ENCODE results near the gene C22orf31. TPM values are rescaled to one million over a fixed set of nuclear protein-coding genes. Genes with fewer than 3 reads are reported as not detected.

C22orf31 gene
- total and polyA plus RNA-seq, 2 donors (not counting 3 experiments of a cell fraction or from before 2014, with no cell fraction given): not detected

DNA sequence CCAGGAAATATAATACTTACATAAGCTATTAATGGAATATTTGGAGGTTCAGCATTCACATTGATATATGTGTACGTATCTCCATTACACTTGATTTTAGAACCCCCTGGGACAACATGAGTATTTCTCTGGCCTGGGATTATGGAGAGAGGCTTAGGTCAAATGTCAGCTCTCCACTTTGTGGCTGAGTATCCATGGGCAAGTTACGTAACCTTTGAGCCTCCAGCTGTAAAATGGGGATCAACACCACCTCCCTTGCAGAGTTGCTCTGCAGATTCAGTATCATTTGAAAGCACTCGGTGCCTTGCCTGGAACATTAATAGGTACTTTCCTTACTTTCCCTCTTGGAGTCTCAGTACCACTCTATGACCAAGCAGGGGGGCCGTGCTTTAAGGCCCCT is 33.2 kb downstream of the C22orf31 start:
- peaks cover 36% of the 10 kb centered on the region for H3K4me1 ChIP-seq (ENCODE audit: control insufficient read depth, extremely low read depth, insufficient read depth, low read length)
- POLR2A ChIA-PET: no interaction called here
- FAIRE-seq (no peak), DNase-seq (ENCODE audit: low read depth, low spot score) (no peak)
- intact Hi-C loops (cut with micrococcal nuclease) (no loop called here), dilution Hi-C loops (cut with MboI; ENCODE audit: extremely low pct_ligation_motif_present, low sequenced_read_pairs) (no loop called here)
- H3K79me2 ChIP-seq (ENCODE audit: control insufficient read depth, insufficient read depth, low read length): no peaks in the 10 kb centered on the region
- no peaks in the 10 kb centered on the region for H4K20me1 ChIP-seq (replicated peaks; ENCODE audit: control insufficient read depth, extremely low read depth, insufficient read depth, low read length)
- H3K4me2 ChIP-seq (ENCODE audit: insufficient read depth, low read length): no peak overlapping the region
- H3K36me3 ChIP-seq (ENCODE audit: control insufficient read depth in 2 of 2, extremely low read depth in 1 of 2, insufficient read depth in 2 of 2, low read length in 2 of 2): no peaks in the 10 kb centered on the region
- BruUV-seq (replicated peaks): no TSS peak
- no peak for TF ChIP-seq GATA2 (IDR thresholded peaks at IDR 0.05; ENCODE audit: insufficient read depth, insufficient read length, low read depth, low read length)
- TF ChIP-seq MYC (IDR thresholded peaks at IDR 0.05; ENCODE audit: low read depth, low read length): no peak
- H3K27me3 ChIP-seq (ENCODE audit: control insufficient read depth in 2 of 2, insufficient read depth in 2 of 2, low read length in 2 of 2): no peaks in the 10 kb centered on the region
- no peak overlapping the region for H3K27ac ChIP-seq (ENCODE audit: insufficient read depth, low read depth, low read length)
- no peak overlapping the region for H3K4me3 ChIP-seq (replicated peaks in 1 of 3; ENCODE audit: insufficient read depth in 1 of 3, low read depth in 1 of 3, low read length in 3 of 3)
- no peaks in the 10 kb centered on the region for H3K9me1 ChIP-seq (replicated peaks; ENCODE audit: control insufficient read depth, extremely low read depth, insufficient read depth, low read length)
- H3K9me3 ChIP-seq (replicated peaks; ENCODE audit: control insufficient read depth, insufficient read depth, low read length): no peaks in the 10 kb centered on the region
- no peak overlapping the region for H2AFZ ChIP-seq (ENCODE audit: low read depth, low read length)
- CTCF ChIA-PET: interaction anchor here (1.5 to 3.8 kb wide), 3 partner anchors 12 to 126 kb away, joined by 3 to 21 read pairs (median 5); no protein-coding TSS in a partner anchor
- no peak overlapping the region for H3K9ac ChIP-seq (replicated peaks; ENCODE audit: extremely low read depth, insufficient read depth, low read length)

DNA sequence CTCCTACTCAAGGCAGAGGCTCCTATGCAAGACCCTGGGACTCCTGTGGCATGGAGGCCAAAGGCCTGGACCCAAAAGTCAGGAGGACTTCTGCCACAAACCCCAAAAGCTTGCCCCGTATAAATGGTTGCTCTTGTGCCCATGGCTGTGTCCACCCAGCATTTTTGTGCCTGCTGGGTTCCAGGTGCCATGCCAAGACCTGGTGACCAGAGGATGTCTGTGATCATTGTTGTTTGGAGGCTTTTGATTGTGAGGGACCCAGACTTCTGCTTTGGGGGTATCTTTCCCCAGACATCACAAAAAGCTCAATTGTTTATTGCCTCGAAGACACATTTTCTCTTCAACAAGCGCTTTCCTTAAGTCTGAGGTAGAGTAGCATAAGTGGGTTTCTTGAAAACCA is 35.1 kb downstream of the C22orf31 start:
- Histone ChIP-seq H3K4me2 (ENCODE audit: insufficient read depth, low read length) (no peak overlapping the region), H4K20me1 (replicated peaks; ENCODE audit: control insufficient read depth, extremely low read depth, insufficient read depth, low read length) (no peaks in the 10 kb centered on the region), H3K36me3 (ENCODE audit: control insufficient read depth in 2 of 2, extremely low read depth in 1 of 2, insufficient read depth in 2 of 2, low read length in 2 of 2) (no peaks in the 10 kb centered on the region), H3K9ac (replicated peaks; ENCODE audit: extremely low read depth, insufficient read depth, low read length) (no peak overlapping the region), H3K27me3 (ENCODE audit: control insufficient read depth in 2 of 2, insufficient read depth in 2 of 2, low read length in 2 of 2) (no peaks in the 10 kb centered on the region), H2AFZ (ENCODE audit: low read depth, low read length) (no peak overlapping the region), H3K9me1 (replicated peaks; ENCODE audit: control insufficient read depth, extremely low read depth, insufficient read depth, low read length) (no peaks in the 10 kb centered on the region), H3K79me2 (ENCODE audit: control insufficient read depth, insufficient read depth, low read length) (no peaks in the 10 kb centered on the region), H3K27ac (ENCODE audit: insufficient read depth, low read depth, low read length) (no peak overlapping the region), H3K4me3 (replicated peaks in 1 of 3; ENCODE audit: insufficient read depth in 1 of 3, low read depth in 1 of 3, low read length in 3 of 3) (no peak overlapping the region), H3K4me1 (ENCODE audit: control insufficient read depth, extremely low read depth, insufficient read depth, low read length) (peaks cover 27% of the 10 kb centered on the region), H3K9me3 (replicated peaks; ENCODE audit: control insufficient read depth, insufficient read depth, low read length) (no peaks in the 10 kb centered on the region)
- POLR2A ChIA-PET: no interaction called here
- DNase-seq (ENCODE audit: low read depth, low spot score): no peak
- dilution Hi-C loops (cut with MboI; ENCODE audit: extremely low pct_ligation_motif_present, low sequenced_read_pairs) (no loop called here), intact Hi-C loops (cut with micrococcal nuclease) (no loop called here)
- no TSS peak for BruUV-seq (replicated peaks)
- TF ChIP-seq GATA2 (IDR thresholded peaks at IDR 0.05; ENCODE audit: insufficient read depth, insufficient read length, low read depth, low read length) (no peak), MYC (IDR thresholded peaks at IDR 0.05; ENCODE audit: low read depth, low read length) (no peak), EZH2 (IDR thresholded peaks at IDR 0.05; ENCODE audit: borderline replicate concordance, low read depth, low read length, severe bottlenecking) (no peak), POLR2AphosphoS5 (IDR thresholded peaks at IDR 0.05; ENCODE audit: insufficient read depth, low read depth, low read length) (no peak), POLR2A (IDR thresholded peaks at IDR 0.05; ENCODE audit: low read depth, low read length) (no peak), FOS (IDR thresholded peaks at IDR 0.05; ENCODE audit: borderline replicate concordance, insufficient read depth, low read length) (no peak), JUN (IDR thresholded peaks at IDR 0.05; ENCODE audit: borderline replicate concordance, insufficient read depth, insufficient read length, low read depth) (no peak), CTCF (IDR thresholded peaks at IDR 0.05; ENCODE audit: extremely low read depth in 1 of 2, insufficient read depth in 1 of 2, low read depth in 1 of 2, low read length in 2 of 2) (no peak)
- TF ChIP-seq, protein P1, sequence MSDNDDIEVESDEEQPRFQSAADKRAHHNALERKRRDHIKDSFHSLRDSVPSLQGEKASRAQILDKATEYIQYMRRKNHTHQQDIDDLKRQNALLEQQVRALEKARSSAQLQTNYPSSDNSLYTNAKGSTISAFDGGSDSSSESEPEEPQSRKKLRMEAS (IDR thresholded peaks at IDR 0.05; ENCODE audit: insufficient read depth, insufficient read length): no peak
- CTCF ChIA-PET: interaction anchor here (3.8 kb wide), 1 partner anchor 14 kb away, joined by 21 read pairs; no protein-coding TSS in a partner anchor
- no peak for FAIRE-seq
